ENCODE measurements around the gene PAQR4. TPM values are rescaled to one million over a fixed set of nuclear protein-coding genes. Genes with fewer than 3 reads are reported as not detected.

The PAQR4 gene
- total and polyA plus RNA-seq, 2 of the 13 experiments (the other 11 are each of a cell fraction or from before 2014, with no cell fraction given), result 15.9 to 24.8 TPM

- peak; percentile 63 for TF ChIP-seq ZNF770 (CRISPR knock-in tag; IDR thresholded peaks at IDR 0.05)
- no peak for TF ChIP-seq NFE2 (CRISPR knock-in tag; IDR thresholded peaks at IDR 0.05)
- 0 out of 2 replicates have a peak, but pooled peaks have one; percentile 35 for TF ChIP-seq MAF1 (CRISPR knock-in tag; IDR thresholded peaks at IDR 0.05; ENCODE audit: borderline replicate concordance)
- TF ChIP-seq TEAD2 (CRISPR knock-in tag; IDR thresholded peaks at IDR 0.05), result no peak
- peak; percentile 46; the same call in 1 of the 2 replicates for TF ChIP-seq ZNF83 (CRISPR knock-in tag; IDR thresholded peaks at IDR 0.05; ENCODE audit: borderline replicate concordance)
- no peak for TF ChIP-seq TCF7L2 (IDR thresholded peaks at IDR 0.05; ENCODE audit: low read depth, low read length)
- TF ChIP-seq ETV6 (CRISPR knock-in tag; conservative IDR thresholded peaks at IDR 0.05), result no peak
- 0 out of 2 replicates have a peak, but pooled peaks have one; percentile 13 for TF ChIP-seq SNAPC2 (CRISPR knock-in tag; IDR thresholded peaks at IDR 0.05)
- TF ChIP-seq, protein P1, sequence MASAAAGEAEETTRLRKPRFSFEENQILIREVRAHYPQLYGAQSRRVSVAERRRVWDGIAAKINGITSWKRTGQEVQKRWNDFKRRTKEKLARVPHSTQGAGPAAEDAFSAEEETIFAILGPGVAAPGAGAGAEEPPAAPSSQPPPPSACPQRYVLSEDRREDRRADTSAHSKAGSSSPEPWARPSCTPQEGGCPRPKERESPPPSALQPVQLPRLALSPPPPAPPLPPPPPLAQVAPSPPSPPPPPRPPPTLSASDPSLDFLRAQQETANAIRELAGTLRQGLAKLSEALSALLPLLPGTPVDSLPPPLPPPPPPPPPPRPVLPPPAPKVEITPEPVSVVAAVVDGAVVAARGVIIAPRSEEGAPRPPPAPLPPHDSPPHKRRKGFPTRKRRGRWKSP (CRISPR knock-in tag; IDR thresholded peaks at IDR 0.05), result 0 out of 2 replicates have a peak, but pooled peaks have one; percentile 21
- TF ChIP-seq, protein P2, sequence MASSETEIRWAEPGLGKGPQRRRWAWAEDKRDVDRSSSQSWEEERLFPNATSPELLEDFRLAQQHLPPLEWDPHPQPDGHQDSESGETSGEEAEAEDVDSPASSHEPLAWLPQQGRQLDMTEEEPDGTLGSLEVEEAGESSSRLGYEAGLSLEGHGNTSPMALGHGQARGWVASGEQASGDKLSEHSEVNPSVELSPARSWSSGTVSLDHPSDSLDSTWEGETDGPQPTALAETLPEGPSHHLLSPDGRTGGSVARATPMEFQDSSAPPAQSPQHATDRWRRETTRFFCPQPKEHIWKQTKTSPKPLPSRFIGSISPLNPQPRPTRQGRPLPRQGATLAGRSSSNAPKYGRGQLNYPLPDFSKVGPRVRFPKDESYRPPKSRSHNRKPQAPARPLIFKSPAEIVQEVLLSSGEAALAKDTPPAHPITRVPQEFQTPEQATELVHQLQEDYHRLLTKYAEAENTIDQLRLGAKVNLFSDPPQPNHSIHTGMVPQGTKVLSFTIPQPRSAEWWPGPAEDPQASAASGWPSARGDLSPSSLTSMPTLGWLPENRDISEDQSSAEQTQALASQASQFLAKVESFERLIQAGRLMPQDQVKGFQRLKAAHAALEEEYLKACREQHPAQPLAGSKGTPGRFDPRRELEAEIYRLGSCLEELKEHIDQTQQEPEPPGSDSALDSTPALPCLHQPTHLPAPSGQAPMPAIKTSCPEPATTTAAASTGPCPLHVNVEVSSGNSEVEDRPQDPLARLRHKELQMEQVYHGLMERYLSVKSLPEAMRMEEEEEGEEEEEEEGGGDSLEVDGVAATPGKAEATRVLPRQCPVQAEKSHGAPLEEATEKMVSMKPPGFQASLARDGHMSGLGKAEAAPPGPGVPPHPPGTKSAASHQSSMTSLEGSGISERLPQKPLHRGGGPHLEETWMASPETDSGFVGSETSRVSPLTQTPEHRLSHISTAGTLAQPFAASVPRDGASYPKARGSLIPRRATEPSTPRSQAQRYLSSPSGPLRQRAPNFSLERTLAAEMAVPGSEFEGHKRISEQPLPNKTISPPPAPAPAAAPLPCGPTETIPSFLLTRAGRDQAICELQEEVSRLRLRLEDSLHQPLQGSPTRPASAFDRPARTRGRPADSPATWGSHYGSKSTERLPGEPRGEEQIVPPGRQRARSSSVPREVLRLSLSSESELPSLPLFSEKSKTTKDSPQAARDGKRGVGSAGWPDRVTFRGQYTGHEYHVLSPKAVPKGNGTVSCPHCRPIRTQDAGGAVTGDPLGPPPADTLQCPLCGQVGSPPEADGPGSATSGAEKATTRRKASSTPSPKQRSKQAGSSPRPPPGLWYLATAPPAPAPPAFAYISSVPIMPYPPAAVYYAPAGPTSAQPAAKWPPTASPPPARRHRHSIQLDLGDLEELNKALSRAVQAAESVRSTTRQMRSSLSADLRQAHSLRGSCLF (CRISPR knock-in tag; IDR thresholded peaks at IDR 0.05; ENCODE audit: borderline replicate concordance), result 0 out of 2 replicates have a peak, but pooled peaks have one; percentile 50
- TF ChIP-seq PLRG1 (conservative IDR thresholded peaks at IDR 0.05), result no peak
- TF ChIP-seq, protein P3, sequence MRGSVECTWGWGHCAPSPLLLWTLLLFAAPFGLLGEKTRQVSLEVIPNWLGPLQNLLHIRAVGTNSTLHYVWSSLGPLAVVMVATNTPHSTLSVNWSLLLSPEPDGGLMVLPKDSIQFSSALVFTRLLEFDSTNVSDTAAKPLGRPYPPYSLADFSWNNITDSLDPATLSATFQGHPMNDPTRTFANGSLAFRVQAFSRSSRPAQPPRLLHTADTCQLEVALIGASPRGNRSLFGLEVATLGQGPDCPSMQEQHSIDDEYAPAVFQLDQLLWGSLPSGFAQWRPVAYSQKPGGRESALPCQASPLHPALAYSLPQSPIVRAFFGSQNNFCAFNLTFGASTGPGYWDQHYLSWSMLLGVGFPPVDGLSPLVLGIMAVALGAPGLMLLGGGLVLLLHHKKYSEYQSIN (CRISPR knock-in tag; IDR thresholded peaks at IDR 0.05; ENCODE audit: borderline replicate concordance), result no peak
- no peak for TF ChIP-seq PLSCR1 (CRISPR knock-in tag; IDR thresholded peaks at IDR 0.05; ENCODE audit: borderline replicate concordance)
- peak; percentile 77 for TF ChIP-seq ZNF616 (CRISPR knock-in tag; IDR thresholded peaks at IDR 0.05; ENCODE audit: low read depth)
- no peak for TF ChIP-seq ZFP62 (CRISPR knock-in tag; IDR thresholded peaks at IDR 0.05)
- TF ChIP-seq KAT8 (CRISPR knock-in tag; IDR thresholded peaks at IDR 0.05), result peak; percentile 75
Measured at GRCh38 chr16:2980227-2981176, 11.4 kb downstream of the PAQR4 start, which contains the start of gene PKMYT1 (continued).
